NCI-H1694 treated with DMSO at 0.1 percent for 48 hours (cell line): Measurements from ENCODE around the gene THAP4.

Experiments used
- DNase-seq: peaks from one replicate; lab custom pipeline; 2025; lab: John Stamatoyannopoulos, UW

THAP4 gene

DNA sequence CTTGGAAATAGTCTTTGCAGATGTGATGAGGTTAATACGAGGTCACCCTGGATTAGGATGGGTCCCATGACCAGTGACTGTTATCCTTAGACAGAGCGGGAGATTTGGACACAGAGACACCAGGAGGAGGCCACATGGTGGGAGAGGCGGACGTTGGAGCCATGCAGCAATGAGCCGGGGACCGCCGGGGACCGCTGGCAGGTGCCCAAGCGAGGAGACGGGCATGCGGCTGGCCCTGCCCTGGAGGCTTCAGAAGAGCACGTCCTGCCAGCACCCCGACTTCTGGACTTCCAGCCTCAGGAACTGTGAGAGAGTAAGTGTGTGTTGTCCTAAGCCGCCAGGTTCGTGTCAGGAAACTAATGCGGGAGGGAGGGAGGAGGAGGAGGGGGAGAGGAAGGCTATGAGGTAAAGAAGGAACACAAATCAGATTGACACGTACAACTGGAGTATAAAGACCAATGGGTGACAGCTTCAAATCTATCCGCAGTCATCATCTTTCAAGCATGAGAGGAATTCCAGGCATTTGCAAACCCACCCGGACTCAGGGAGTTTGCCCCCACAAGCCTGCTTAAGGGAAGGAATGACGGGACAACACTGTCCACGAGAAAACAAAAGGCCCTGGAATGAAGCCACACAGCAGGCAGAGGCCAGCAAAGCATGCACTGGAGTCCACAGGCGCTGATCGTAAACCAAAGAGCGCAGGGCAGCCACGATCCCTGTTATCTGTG is 90.0 kb downstream of the THAP4 start:
- no peak for DNase-seq

DNA sequence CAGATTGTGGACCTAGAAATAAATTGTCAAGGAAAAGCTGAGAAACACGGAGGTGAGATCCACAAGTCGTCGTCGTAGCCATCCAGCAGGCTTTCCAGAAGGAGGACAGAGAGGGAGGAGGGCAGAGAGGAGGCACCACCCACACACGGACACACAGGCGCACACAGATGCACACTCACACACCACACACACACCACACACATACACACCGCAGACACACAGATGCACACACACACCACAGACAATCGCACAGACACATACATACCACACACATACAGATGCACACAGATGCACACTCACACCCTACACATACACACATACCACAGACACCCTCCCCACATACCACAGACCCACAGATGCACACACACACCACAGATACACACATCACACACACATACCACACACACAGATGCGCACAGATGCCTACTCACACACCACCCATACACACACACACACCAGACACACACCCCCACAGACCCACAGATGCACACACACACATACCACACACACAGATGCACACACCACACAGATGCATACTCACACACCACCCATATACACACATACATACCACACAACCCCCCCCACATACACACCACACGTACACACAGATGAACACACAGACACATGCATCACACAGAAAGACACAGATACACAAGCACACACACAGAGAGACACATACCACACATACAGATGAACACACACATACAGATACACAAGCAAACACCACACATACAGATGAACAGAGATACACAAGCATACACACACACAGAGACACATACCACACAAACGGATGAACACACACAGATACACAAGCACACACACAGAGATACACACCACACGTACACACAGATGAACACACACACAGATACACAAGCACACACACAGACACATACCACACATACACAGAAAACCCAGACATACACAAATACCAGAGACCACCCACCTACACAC is 91.2 kb downstream of the THAP4 start:
- DNase-seq: no peak

DNA sequence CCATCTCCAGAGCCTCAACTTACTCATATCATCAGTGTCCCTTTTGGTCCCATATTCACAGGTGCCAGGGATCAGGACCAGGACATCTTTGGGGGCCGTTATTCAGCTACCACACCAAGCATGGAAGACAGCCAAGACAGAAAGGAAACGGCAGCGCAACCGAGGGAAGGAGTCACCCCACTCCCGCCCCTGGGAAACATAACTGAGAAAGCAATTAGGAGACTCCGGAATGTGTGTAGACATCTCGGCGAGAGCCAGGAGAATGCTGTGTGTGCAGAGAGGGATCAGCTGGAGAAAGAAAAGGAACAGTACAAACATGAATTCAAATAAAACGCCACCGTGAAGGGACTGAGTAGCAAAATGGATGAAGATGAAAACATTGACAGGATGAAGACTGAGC is 91.9 kb downstream of the THAP4 start:
- DNase-seq: no peak

DNA sequence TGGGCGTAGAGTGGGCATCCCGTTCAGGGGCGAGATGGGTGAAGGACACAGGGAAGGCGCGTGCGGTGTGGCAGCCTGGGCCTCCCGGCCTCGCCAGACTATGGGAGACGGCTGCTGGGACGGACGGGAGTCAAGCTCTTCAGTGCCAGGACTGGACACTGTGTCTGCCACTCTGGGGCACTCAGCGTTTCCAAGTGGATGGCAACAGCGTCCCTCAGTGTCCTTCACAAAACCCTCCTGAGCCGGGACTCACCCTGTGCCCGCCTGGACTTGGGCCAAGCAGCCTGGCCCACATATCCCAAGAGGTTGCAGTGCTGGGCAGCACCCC is 94.7 kb downstream of the THAP4 start:
- DNase-seq: no peak

DNA sequence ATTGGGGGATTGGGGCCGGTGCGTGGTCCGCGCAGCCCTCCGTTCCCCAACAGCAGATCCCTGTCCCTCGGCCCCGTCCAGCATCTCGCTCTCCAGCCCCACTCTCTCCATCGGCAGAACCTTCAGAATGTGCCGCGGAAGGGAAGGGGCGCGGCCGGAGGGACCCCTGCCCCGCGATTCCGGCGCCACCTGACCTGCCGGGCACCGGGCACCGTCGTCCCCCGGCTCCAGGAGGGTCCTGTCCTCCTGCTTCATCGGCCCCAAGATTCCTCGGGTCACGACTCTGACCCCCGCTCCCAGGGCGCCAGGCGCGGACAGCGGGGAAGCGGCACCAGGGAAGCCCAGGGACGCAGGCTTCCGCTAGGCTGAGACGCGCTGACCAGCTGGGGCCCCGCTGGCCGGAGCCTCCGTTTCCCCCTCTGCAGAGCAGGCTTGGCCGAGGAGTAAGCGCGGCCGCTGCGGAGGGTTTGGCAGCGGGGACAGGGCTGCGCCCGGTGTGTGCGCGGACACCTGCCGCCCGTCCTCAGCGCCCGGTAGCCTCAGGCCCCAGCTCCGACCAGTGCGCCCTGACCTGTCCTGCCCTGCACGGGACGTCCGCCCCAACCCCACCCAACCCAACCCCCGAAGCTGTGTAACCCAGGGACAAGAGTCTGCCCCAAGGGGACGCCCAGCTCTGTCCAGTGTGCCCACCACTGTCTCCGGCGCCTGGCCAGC is 95.2 kb downstream of the THAP4 start:
- no peak for DNase-seq

DNA sequence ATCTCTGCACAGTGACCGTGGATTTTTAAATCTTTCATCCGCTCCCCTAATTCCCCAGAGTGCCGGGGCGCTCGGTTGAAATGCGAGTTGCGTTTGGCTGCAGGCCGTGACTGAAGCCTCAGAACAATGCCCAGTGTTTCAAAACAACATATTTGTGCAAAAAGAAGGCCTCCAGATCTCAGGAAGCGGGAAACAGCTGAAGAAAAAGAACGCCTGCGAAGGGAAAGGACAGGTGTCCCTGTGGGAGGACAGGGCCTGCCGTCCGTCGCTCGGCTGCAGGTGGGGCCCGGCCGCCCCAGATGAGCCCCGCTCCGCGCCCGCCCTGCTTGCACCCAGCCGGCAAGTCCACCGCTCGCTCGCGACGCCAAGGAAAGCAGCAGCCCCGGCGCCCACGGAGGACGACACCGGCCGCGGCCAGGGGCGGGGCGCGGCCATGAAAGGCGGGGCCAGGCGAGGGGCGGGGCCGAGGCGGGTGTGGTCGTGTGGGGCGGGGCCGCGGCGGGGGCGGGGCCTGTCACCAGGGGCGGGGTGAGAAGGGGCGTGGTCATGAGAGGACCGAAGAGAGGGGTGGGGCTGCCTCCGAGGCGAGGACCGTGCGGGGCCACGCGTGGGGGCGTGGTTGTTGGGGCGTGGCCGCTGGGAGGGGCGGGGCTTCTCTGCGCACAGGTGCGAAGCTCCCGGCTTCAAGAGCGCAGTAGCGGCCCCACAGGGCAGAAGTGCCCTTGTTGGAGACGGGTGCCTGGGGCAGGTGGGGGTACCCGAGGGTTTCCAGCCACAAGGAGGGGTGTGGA is 96.0 kb downstream of the THAP4 start:
- no peak for DNase-seq

DNA sequence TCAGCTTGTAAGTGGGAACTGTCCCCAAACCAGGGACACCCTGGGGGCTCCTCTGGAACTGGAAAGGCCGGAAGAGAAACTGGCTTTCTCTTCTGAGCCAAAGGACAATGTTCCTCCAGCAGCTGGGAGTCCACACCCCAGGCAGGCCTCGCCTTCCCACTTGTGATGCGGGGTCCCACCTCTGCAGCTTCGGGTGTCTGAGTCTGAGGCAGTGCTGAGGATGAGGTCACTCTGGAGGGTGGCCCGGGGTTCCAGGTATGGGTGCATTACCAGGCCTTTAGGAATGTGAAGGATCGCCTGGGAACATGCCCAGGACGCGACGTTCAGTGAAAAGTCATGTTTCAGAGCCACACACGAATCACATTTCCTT is 96.6 kb downstream of the THAP4 start:
- no peak for DNase-seq

DNA sequence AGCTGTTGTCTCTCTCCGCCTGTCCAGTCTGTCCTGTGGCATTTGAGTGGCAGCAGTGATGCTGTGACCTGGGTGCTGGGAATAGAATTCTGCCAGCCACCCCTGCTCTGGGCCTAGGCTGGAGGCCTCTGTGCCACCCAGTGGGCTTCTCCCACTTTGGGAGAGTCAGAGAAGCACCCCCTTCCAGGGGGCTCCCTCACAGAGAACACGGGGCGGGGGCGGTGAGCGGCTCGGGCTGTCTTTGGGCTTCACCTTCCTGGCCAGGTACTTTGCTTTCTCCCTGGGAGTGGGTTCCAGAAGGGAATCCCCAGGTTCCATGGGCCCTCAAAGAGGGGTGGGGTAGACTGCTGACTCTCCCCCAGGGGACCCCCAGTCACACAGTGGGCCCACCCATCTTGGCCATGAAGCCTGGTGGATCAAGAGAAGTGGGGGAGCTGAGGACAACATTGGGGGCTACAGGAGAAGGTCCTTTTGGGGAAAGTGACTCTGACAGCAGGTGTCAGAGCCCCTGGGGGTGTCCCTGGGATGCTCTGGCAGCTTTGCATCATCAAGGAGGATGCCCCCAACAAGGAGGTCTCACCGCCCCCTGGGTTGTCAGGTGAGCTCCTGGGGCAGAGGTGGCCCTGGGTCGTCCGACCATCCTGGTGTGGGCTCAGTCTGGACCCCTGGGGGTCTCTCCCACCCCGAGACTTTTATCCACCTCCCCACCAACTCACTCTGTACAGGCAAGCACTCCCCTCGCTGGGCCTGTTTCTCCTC is 97.2 kb downstream of the THAP4 start:
- DNase-seq: no peak

DNA sequence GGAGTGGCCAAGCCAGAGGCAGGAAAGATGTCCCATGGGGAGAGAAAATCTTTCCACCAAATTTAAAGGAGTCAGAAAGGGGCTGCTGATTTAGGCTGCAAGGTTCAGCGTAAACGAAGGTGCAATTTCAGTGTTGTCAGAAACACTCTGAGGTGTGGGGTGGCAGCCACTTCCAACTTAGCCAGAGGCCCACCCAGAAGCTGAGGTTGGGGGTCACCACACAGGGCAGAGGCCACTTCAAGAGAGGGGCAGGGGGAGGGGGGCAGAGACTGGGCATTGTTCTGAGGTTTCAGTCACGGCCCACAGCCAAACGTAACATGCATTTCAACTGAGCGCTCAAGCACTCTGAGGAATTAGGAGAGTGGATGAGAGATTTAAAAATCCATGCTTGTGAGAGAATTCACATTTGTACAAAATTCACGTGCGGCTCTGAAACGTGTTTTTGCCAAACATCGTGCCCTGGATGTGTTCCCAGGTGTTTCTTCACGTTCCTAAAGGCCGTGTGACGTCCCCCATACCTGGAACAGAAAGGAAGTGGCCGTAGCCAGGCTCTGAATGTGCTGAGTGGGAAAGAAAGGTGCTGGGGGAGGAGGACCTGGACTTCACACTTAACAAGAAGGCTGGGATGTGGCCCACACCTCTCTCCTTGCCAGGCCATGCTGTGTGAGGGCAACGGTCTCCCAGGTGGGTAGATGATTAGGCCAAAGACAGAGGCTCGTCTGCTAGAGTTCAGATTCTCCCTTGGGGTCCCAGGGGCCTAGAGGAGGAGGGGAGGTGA is 97.9 kb downstream of the THAP4 start:
- no peak for DNase-seq

DNA sequence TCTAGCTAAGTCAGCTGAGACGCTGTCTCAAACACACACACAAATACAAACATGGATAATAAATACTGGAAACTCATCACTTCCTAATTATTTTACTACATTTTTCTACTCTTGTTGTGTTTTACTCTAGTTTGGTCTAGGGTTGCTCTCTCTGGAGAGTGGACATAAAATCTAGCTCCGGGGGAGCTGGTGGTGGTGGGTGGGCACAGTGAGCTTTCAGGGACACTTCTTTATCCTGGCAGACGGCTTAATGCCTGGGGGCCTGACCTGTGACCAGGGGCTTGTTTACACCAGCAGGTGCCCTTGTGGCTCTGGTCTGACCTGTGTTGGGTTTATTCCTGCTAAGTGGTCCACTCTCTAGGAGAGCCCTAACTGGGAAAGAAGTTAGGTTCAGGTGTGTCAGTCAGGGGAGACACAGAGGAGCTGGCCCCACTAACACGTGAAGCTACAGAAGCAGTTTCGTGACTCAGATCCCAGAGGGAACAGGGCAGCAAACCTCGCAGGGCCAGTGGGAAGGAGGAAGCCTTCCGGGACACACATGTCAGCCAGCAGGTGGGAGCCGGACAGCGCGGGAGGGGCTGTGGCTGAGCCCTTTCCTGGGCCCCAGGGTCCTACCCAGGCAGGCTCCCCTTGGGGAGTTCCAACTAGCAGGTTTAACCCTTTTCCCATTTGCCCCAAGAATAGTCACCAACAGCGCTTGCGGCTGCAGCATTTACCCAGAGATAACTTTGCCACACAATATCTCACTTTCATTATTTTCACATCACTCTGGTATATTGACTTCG is 100.9 kb downstream of the THAP4 start:
- DNase-seq: no peak

DNA sequence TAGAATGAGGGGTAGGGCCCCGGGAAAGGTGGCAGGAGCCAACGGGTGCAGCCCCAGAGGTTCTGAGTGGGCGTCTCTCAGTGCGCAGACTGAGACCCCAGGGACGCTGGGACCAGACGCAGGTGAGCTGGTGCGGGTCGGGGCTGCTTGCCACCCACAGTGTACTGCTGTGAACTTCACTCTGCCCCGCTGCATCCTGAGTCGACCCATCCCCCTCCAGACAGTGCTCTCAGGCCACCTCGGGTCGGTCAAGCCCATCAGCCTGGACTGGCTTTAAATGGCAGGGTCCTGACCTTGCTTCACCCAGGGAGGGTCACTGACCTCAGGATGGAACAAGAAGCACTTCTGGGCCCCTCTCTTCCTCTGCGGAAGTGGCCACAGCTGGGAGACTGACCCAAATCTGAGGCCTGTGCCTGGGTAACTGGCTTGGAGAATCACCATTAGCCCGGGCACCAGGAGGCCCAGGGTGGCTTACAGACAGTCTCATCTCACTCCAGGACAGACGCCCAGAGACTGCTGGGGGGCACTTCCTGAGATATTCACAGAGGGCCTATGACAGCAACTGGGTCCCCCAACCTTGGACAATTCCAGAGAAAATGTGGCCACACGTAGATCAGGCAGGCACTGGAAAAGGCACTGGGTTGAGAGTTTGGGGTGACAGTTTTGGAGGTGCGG is 102.1 kb downstream of the THAP4 start:
- DNase-seq: no peak
